T-helper 9 cell (primary cell): Measurements from ENCODE around the gene CCDC9.
"Not testable (repeated sequence)": the region's sequence is repeated elsewhere in the genome, so short reads cannot be mapped to it uniquely, and the experiment has no call there.

Experiments used
- DNase-seq: peaks from one replicate; pipeline ENCODE4 v3.0.0-alpha.2; 2020

CCDC9 gene

GRCh38 chr19:47300867-47301266 lies 44.5 kb downstream of the CCDC9 start:
- DNase-seq: not testable (repeated sequence)

DNA sequence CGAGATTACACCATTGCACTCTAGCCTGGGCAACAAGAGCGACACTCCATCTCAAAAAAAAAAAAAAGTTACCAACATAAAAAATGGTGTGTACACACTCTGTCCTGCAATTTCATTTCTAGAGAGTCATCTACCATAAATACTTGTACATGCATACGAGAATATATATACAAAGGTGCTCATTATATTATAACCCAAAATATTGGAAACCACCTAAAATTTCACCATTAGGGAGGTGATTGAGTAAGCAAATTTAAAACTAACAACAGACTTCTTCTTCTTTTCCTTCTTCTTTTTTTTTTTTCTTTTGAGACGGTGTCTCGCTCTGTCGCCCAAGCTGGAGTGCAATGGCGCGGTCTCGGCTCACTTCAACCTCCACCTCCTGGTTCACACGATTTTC lies 45.9 kb downstream of the CCDC9 start:
- DNase-seq: no peak

DNA sequence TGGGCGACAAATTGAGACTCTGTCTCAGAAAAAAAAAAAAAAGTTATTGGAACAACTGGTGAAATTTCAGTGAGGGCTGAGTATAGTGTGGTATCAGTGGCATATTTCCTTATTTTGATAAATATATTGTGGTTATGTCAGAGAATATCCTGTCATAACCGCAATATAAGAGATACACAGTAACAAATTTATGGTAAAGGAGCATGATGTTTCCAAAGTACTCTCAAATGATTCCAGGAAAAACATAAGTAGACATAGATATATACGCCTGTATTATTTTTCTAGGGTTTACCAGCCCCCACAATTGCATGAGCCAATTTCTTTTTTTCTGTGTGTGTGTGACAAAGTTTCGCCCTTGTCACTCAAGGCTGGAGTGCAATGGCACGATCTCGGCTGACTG lies 47.6 kb downstream of the CCDC9 start:
- DNase-seq: no peak

DNA sequence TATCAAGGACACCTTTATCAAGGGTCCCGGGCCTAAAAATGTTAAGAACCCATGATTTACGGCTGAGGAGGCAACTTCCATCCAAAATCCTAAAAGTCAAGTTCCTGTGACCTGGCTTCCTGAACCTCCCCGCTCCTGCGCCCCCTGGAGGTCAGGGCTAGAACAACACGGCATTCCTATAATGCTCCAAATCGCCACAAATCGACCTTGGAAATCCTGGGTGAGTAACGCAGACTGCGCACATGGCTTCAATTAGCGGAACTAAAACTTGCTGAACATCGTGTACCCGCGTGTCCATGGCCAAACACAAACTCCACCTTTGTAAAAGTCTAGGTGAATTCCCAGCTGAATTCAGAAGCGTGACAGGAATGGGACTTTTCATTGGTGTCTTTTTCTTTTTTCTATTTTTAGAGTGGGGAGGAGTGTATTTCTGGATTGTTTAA lies 49.0 kb downstream of the CCDC9 start:
- DNase-seq: peak; percentile 66

DNA sequence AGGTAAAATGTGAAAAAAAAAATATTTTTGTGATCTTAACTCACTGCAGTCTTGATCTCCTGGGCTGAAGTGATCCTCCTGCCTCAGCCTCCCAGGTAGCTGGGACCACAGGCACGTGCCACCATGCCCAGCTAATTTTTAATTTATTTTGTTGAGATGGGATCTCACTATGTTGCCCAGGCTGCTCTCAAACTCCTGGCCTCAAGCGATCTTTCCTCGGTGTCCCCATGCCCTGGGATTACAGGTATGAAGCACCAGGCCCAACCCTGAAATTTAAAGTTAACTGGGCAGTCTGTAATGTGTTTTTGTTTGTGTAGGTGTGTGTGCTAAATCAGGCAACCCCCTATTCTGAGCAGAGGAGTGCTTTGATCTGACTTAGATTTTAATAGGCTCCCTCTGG lies 50.0 kb downstream of the CCDC9 start:
- no peak for DNase-seq

DNA sequence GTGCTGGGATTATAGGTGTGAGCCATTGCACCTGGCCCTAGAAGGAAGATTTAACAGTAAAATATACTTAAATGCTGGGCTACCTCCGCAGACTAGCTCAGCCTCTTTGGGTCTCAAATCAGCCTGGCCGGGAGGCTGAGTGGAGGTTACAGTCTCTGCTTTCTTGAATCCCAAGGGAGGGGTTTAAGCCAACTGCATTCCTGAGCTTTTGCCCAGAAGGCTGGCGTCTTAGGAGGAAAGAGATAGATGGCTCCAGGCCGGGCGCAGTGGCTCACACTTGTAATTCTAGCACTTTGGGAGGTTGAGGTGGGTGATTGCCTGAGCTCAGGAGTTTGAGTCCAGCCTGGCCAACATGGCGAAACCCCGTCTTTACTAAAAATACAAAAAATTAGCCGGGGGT lies 52.7 kb downstream of the CCDC9 start:
- no peak for DNase-seq

DNA sequence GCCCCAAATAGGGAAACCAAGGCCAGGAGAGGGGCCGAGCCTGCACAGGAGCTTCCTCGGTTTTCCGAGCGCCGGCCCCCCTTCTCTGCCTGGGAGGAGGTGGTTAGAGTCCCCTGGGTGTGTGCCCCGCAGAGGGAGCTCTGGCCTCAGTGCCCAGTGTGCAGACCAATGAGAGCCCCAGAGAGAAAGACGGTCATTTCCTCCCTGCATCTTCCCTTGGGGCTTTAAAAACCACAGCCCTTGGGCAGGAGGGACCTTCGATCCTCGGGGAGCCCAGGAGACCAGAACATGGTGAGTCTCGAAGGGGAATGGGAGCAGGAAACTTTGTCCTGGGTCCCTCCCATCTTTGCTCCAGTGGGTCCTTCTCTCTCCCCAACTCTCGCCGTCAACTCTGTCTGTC lies 53.3 kb downstream of the CCDC9 start, which contains the start of gene C5AR1:
Gene C5AR1 (plus strand): TSS at position 254 of the 400 bp plus-strand sequence. CDS start 35 bp downstream, at position 289.
- no peak for DNase-seq

DNA sequence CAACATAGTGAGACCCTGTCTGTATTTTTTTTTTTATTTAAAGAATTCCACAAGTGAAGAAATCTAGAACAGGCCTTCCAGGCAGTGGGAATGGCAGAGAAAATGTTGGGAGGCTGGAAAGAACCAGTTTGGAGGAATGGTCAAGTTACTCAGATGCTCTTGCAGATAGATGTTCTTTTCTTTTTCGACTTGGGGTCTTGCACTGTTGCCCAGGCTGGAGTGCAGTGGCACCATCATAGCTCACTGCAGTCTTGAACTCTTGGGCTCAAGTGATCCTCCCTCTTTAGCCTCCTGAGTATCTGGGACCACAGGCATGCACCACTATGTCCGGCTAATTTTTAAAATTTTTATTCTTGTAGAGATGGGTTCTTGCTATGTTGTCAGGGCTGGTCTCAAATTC lies 54.0 kb downstream of the CCDC9 start:
- no peak for DNase-seq

DNA sequence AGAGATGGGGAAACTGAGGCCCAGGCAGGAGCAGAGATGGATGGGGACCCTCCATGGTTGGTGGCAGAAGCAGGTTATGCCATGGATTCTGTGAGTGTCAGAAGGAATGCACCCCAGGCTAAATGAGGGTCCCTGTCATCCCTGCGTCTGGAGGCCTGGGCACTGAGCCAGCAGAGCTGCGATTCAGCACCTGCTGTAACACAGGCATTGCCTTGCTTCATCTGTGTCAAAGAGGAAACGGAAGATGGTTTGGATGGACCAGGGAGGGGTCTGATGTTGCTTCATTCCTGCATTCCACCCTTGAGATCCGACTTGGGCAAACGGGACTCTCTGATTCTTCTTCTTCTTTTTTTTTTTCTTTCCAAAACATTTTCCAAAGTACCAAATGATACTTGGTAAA lies 54.5 kb downstream of the CCDC9 start:
- DNase-seq: no peak

DNA sequence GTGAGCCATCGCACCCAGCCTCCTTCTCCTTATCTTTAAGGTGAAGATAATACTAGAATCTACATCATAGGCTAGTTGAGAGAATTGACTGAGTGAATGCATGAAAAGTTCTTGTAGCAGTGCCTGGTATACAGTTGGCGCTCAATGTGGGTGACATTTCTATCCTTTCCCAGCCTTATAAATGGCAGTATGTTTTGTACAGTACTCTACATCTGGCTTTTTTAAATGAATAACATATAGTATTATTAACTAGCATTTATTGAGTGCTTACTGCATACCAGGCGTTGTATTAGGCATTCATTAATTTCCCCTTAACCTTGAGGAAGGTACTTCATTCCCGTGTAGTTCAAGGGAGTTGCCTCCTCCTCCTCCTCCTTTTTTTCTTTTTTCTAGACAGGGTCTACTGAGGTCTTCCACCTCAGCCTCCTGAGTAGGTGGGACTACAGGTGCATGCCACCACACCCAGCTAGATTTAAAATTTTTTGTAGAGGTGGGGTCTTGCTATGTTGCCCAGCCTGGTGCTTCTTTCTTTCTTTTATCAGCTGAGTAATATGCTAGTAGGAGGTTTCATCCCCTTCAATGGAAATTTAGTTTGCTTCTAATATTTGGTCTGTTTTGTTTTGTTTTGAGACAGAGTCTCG lies 56.2 kb downstream of the CCDC9 start:
- no peak for DNase-seq

GRCh38 chr19:47313754-47314295 lies 57.5 kb downstream of the CCDC9 start:
- no peak for DNase-seq

- no peak for DNase-seq
Observed at GRCh38 chr19:47315125-47315821, 58.9 kb downstream of the CCDC9 start.

DNA sequence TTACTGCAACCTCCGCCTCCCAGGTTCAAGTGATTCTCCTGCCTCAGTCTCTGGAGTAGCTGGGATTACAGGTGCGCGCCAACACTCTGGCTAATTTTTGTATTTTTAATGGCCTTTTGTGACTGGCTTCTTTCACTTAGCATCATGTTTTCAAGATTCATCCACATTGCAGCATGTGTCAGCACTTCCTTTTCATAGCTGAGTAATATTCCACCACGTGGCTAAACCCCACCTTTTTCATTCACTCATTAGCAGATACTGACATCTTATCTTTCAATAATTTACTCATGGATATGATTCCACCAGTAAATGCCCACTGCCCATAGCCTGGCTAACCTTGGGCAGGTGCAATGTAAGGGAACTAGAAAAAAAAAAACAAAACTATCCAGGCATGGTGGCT lies 60.2 kb downstream of the CCDC9 start:
- no peak for DNase-seq

GRCh38 chr19:47319923-47320871 lies 63.9 kb downstream of the CCDC9 start:
- DNase-seq: no peak
